GM12865 (cell line): ENCODE measurements around the gene SPAG8.

ENCODE experiments used
- DNase-seq: peaks from one replicate; pipeline ENCODE4 v3.0.0; 2010; ENCODE audit warnings: low read depth
- H3K4me3 ChIP-seq: 2 replicates; pipeline ENCODE4 v1.5.1; 2011; ENCODE audit warnings: mild to moderate bottlenecking, low read depth, low read length, control low read depth
- TF ChIP-seq, protein P1 (sequence below): IDR thresholded peaks from 2 replicates; pipeline ENCODE4 v1.5.1; 2011; ENCODE audit warnings: low read length, control low read depth, low read depth, inconsistent platforms; ENCODE audit not compliant: insufficient read depth; ENCODE audit errors: missing control alignments

Gene SPAG8

GRCh38 chr9:35845824-35846771 lies 34.0 kb upstream of the SPAG8 start:
- H3K4me3 ChIP-seq = no peak overlapping the region
- TF ChIP-seq, protein P1, sequence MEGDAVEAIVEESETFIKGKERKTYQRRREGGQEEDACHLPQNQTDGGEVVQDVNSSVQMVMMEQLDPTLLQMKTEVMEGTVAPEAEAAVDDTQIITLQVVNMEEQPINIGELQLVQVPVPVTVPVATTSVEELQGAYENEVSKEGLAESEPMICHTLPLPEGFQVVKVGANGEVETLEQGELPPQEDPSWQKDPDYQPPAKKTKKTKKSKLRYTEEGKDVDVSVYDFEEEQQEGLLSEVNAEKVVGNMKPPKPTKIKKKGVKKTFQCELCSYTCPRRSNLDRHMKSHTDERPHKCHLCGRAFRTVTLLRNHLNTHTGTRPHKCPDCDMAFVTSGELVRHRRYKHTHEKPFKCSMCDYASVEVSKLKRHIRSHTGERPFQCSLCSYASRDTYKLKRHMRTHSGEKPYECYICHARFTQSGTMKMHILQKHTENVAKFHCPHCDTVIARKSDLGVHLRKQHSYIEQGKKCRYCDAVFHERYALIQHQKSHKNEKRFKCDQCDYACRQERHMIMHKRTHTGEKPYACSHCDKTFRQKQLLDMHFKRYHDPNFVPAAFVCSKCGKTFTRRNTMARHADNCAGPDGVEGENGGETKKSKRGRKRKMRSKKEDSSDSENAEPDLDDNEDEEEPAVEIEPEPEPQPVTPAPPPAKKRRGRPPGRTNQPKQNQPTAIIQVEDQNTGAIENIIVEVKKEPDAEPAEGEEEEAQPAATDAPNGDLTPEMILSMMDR = no peak
- DNase-seq = no peak

GRCh38 chr9:35844628-35845270 lies 32.7 kb upstream of the SPAG8 start:
- no peak overlapping the region for H3K4me3 ChIP-seq
- DNase-seq = peak; percentile 71
- TF ChIP-seq, protein P1 = no peak

GRCh38 chr9:35842795-35843194 lies 30.7 kb upstream of the SPAG8 start:
- peak overlapping the region; percentile 8 for H3K4me3 ChIP-seq
- DNase-seq = peak; percentile 89
- TF ChIP-seq, protein P1 = no peak

GRCh38 chr9:35842020-35842745 lies 30.1 kb upstream of the SPAG8 start:
- peak; percentile 65 for DNase-seq
- TF ChIP-seq, protein P1 = no peak
- H3K4me3 ChIP-seq = peak overlapping the region; percentile 7; the same call in 1 of the 2 replicates

DNA sequence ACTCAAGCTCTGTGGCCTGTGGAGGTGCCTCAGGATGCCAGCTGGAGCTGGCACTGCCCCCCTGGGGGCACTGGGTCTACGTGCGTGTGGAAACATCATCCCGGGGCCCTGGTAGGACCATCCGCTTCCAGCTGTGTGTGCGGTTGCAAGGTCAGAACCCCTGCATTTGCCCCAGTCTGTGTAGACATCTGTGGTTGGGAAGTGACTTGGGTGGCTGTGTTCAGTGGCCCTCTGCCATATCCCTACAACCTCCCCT lies 29.5 kb upstream of the SPAG8 start:
- DNase-seq = no peak
- TF ChIP-seq, protein P1 = no peak
- no peak overlapping the region for H3K4me3 ChIP-seq

DNA sequence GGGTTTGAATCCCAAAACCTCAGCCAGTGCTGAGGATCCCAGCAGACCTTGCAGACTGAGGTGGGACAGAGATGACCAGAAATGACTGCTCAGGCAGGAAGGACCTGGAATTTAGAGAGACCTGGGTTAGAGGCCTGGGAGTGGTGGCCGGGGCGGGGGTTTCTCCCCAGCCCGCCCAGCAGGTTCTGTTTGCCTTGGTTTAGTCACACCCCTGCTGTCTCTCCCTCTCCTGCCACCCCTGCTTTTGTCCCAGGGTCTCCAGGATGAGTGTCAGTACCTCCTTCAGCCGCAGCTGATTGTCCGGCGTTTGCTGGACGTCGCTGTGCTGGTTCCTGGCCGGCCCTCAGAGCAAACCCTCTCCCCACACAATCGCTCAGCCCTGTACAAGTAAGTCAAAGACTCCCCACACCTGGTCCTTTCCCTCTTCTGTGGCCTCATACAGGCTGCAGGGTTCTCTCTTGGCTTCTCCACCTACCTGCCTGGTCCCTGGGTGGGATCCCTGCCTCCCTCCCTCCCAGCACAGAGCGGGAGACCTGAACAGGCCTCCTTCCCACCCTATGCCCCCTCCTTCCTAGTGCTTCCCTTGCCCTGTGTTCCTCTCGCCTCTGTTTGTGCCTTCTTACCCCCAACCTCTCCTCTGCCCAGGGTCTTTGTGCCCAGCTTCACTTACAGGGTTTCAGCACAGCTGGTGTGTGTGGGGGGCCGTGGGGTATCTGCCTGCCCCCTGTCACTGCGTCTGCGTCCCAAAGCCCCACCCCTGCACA lies 29.0 kb upstream of the SPAG8 start:
- no peak overlapping the region for H3K4me3 ChIP-seq
- TF ChIP-seq, protein P1 = no peak
- DNase-seq = no peak
